H9 (cell line): ENCODE results near the gene LIF. TPM values are rescaled to one million over a fixed set of nuclear protein-coding genes. Genes with fewer than 3 reads are reported as not detected.

Source experiments
- DNase-seq: peaks from one replicate; pipeline ENCODE4 v3.0.0-alpha.2; 2017
- H2AFZ ChIP-seq: one replicate; pipeline ENCODE4 v1.6.1; 2013; ENCODE audit warnings: mild to moderate bottlenecking, low read length, control low read depth, moderate library complexity
- H2AK5ac ChIP-seq: 2 replicates; pipeline ENCODE4 v1.6.1; 2013; ENCODE audit warnings: low read length, control low read depth, mixed read lengths; ENCODE audit not compliant: insufficient read length
- H2BK120ac ChIP-seq: one replicate; pipeline ENCODE4 v1.6.1; 2013; ENCODE audit warnings: low read depth, mild to moderate bottlenecking, low read length, control low read depth, inconsistent platforms; ENCODE audit not compliant: poor library complexity, severe bottlenecking
- H2BK12ac ChIP-seq: 2 replicates; pipeline ENCODE4 v1.6.1; 2013; ENCODE audit warnings: low read length, control low read depth, mixed read lengths, low read depth; ENCODE audit not compliant: insufficient read length
- H2BK15ac ChIP-seq: 2 replicates; pipeline ENCODE4 v1.6.1; 2013; ENCODE audit warnings: low read depth, low read length, control low read depth
- H2BK20ac ChIP-seq: one replicate; pipeline ENCODE4 v1.6.1; 2013; ENCODE audit warnings: low read depth, mild to moderate bottlenecking, low read length, control low read depth, inconsistent platforms; ENCODE audit not compliant: poor library complexity, severe bottlenecking
- H2BK5ac ChIP-seq: 2 replicates; pipeline ENCODE4 v1.6.1; 2013; ENCODE audit warnings: low read length, control low read depth, mixed read lengths; ENCODE audit not compliant: insufficient read length
- H3K14ac ChIP-seq: 2 replicates; pipeline ENCODE4 v1.6.1; 2013; ENCODE audit warnings: low read length, control low read depth; ENCODE audit not compliant: insufficient read depth
- H3K18ac ChIP-seq: 2 replicates; pipeline ENCODE4 v1.6.1; 2013; ENCODE audit warnings: low read depth, mild to moderate bottlenecking, mixed read lengths, low read length, control low read depth; ENCODE audit not compliant: insufficient read length
- H3K23ac ChIP-seq: 2 replicates; pipeline ENCODE4 v1.6.1; 2013; ENCODE audit warnings: low read length, control low read depth, mixed read lengths, low read depth; ENCODE audit not compliant: insufficient read length
- H3K23me2 ChIP-seq: 2 replicates; pipeline ENCODE4 v1.6.1; 2013; ENCODE audit warnings: low read depth, mild to moderate bottlenecking, mixed read lengths, low read length, control low read depth; ENCODE audit not compliant: insufficient read length, poor library complexity, severe bottlenecking
- H3K27ac ChIP-seq: 2 replicates; pipeline ENCODE4 v1.5.1; 2013; ENCODE audit warnings: low read length, control low read depth, mixed read lengths, low read depth; ENCODE audit not compliant: insufficient read length
- H3K27me3 ChIP-seq: 2 replicates; pipeline ENCODE4 v1.6.1; 2013; ENCODE audit warnings: low read length, control low read depth, inconsistent platforms; ENCODE audit not compliant: insufficient read depth
- H3K4ac ChIP-seq: 2 replicates; pipeline ENCODE4 v1.6.1; 2013; ENCODE audit warnings: low read depth, mild to moderate bottlenecking, control low read depth, inconsistent platforms, low read length, moderate library complexity
- H3K4me1 ChIP-seq: 2 replicates; pipeline ENCODE4 v1.6.1; 2013; ENCODE audit warnings: low read length, control low read depth, inconsistent platforms; ENCODE audit not compliant: insufficient read depth
- H3K4me2 ChIP-seq: 2 replicates; pipeline ENCODE4 v1.6.1; 2013; ENCODE audit warnings: low read length, control low read depth, mixed read lengths; ENCODE audit not compliant: insufficient read length, insufficient read depth
- H3K56ac ChIP-seq: 2 replicates; pipeline ENCODE4 v1.6.1; 2013; ENCODE audit warnings: low read depth, mild to moderate bottlenecking, mixed read lengths, low read length, control low read depth; ENCODE audit not compliant: insufficient read length
- H3K79me1 ChIP-seq: 2 replicates; pipeline ENCODE4 v1.6.1; 2013; ENCODE audit warnings: low read depth, mild to moderate bottlenecking, moderate library complexity, low read length, control low read depth, inconsistent platforms; ENCODE audit not compliant: insufficient read depth, poor library complexity, severe bottlenecking
- H3K79me2 ChIP-seq: 2 replicates; pipeline ENCODE4 v1.6.1; 2013; ENCODE audit warnings: low read length, control low read depth, inconsistent platforms; ENCODE audit not compliant: insufficient read depth
- H3K9ac ChIP-seq: 2 replicates; pipeline ENCODE4 v1.6.1; 2013; ENCODE audit warnings: low read length, control low read depth, mixed read lengths; ENCODE audit not compliant: insufficient read length; ENCODE audit errors: extremely low read depth
- H3K9me3 ChIP-seq: one replicate; pipeline ENCODE4 v1.6.1; 2013; ENCODE audit warnings: low read depth, low read length, inconsistent platforms; ENCODE audit not compliant: control insufficient read depth
- H3T11ph ChIP-seq: one replicate; pipeline ENCODE4 v1.6.1; 2013; ENCODE audit warnings: mild to moderate bottlenecking, low read length, control low read depth, inconsistent platforms
- H4K20me1 ChIP-seq: one replicate; pipeline ENCODE4 v1.6.1; 2013; ENCODE audit not compliant: control insufficient read depth, insufficient read length, insufficient read depth
- H4K5ac ChIP-seq: 2 replicates; pipeline ENCODE4 v1.6.1; 2013; ENCODE audit warnings: low read depth, mild to moderate bottlenecking, mixed read lengths, low read length, control low read depth; ENCODE audit not compliant: insufficient read length
- H4K8ac ChIP-seq: replicated peaks from 2 replicates; pipeline ENCODE4 v1.6.1; 2013; ENCODE audit warnings: low read length, control low read depth, mixed read lengths, low read depth; ENCODE audit not compliant: insufficient read length
- H4K91ac ChIP-seq: 2 replicates; pipeline ENCODE4 v1.6.1; 2013; ENCODE audit warnings: low read depth, mild to moderate bottlenecking, moderate library complexity, mixed read lengths, low read length, control low read depth; ENCODE audit not compliant: insufficient read length
- H3K27ac Mint-ChIP-seq, 3 experiments: 2 replicates in 2 of 3; 3 replicates in 1 of 3; pipeline ENCODE4 v1.8.0; 2020 to 2021; ENCODE audit warnings: mixed read lengths in 3 of 3, mild to moderate bottlenecking in 1 of 3, moderate library complexity in 1 of 3
- H3K27me3 Mint-ChIP-seq: 2 replicates; pipeline ENCODE4 v1.8.0; 2021; ENCODE audit warnings: low read depth, mild to moderate bottlenecking, moderate library complexity, mixed read lengths
- H3K36me3 Mint-ChIP-seq, 3 experiments: 2 replicates in 2 of 3; 3 replicates in 1 of 3; pipeline ENCODE4 v1.8.0; 2020 to 2021; ENCODE audit warnings: low read depth in 3 of 3, mixed read lengths in 3 of 3; ENCODE audit not compliant: insufficient read depth in 1 of 3
- H3K4me1 Mint-ChIP-seq, 2 experiments: 2 replicates each; pipeline ENCODE4 v1.8.0; 2020; ENCODE audit warnings: mixed read lengths in 2 of 2
- H3K4me3 Mint-ChIP-seq, 2 experiments: 2 replicates in 1 of 2; 3 replicates in 1 of 2; pipeline ENCODE4 v1.8.0; 2020 to 2021; ENCODE audit warnings: mild to moderate bottlenecking in 2 of 2, mixed read lengths in 2 of 2, moderate library complexity in 1 of 2
- H3K9me3 Mint-ChIP-seq, 2 experiments: 2 replicates in 1 of 2; 3 replicates in 1 of 2; pipeline ENCODE4 v1.8.0; 2020; ENCODE audit warnings: mild to moderate bottlenecking in 2 of 2, mixed read lengths in 2 of 2, moderate library complexity in 1 of 2
- WGBS: extraction: QIAGEN DNeasy Blood & Tissue Kit; methylation state at CpG from one replicate; pipeline ENCODE4 v1.1.7; 2013; ENCODE audit warnings: missing lambda C conversion rate, low lambda C conversion rate, mixed read lengths; ENCODE audit not compliant: insufficient read length; ENCODE audit errors: extremely low coverage; 5-methylcytosine and 5-hydroxymethylcytosine counted together
- total RNA-seq: library from RNA; stranded (reverse); gene quantifications from 2 replicates; pipeline ENCODE4 v1.2.1, GENCODE V29; 2021
- TF ChIP-seq, protein P1 (sequence below): fragments of 200-600 bp; sonication (generic); conservative IDR thresholded peaks from 3 replicates; pipeline ENCODE4 v1.8.0; 2021; ENCODE audit warnings: antibody characterized with exemption, mild to moderate bottlenecking

The LIF gene
- total RNA-seq, 1 experiment from 2014 or later: 6.1 TPM

DNA sequence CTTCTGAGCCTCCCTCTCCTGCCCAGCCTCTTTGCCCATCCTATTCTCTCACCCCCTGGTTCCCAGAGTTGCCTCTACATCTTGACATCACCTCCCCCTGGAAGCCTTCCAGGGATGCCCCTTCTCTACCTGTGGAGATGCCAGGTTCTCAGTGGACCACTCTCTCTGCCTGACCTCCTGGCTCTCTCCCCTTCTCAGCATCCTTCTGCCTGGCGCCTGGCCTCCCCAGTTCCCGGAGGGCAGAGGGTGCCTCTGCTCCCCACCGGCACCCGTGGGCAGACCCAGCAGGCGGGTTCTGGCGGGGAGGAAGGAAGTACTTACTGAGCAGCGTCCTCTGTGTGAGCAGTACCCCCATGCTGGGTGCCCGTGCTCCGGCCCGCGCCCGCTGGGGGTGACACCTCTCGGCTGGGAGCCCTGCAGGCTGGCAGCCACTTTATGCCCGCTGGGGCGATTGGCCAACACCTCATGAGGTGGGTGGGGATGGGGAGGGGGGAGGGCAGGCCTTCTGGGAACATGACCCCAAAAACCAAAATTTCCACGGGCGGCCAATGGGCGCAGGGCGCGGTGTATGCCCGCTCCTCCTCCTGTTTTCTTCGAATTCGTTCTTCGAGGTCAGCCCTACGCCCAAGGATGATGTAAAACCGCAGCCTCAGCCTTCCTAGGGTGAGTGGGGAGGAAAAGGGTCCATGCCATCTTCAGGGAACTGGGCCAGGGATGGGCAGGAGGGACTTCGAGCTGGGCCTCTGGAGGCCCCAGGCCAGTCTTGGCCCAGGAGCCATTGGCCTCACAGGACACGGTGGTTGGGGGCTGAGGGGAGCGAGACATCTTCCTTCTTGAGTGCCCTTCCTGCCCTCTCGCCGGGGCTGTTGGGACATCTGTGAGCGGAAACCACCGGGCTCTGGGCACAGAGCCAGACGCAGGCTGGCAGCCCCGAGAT, 20.2 kb upstream of the LIF start, which contains the start of gene OSM:
OSM (minus strand) TSS at position 407 of the 937 bp plus-strand sequence; CDS start at position 355, 52 bp downstream.
- H3K4me3 Mint-ChIP-seq: no peak within 1 kb of the TSS
- Histone ChIP-seq H3K4me1 (no peaks in the 10 kb centered on the region), H4K20me1 (no peaks in the 10 kb centered on the region), H3K4ac (no peak within 1 kb of the TSS), H2BK5ac (no peak within 1 kb of the TSS), H3K23me2 (no peaks in the 10 kb centered on the region), H2BK120ac (no peak within 1 kb of the TSS), H3K79me2 (no peaks in the 10 kb centered on the region), H3K56ac (no peak within 1 kb of the TSS), H4K8ac (no peak within 1 kb of the TSS), H4K91ac (no peak within 1 kb of the TSS), H2BK12ac (no peak within 1 kb of the TSS), H2AK5ac (no peak within 1 kb of the TSS), H3K27me3 (no peaks in the 10 kb centered on the region; the same call in 1 of the 2 replicates), H3K23ac (no peak within 1 kb of the TSS), H4K5ac (no peak within 1 kb of the TSS), H3K27ac (no peak within 1 kb of the TSS), H3K14ac (no peak within 1 kb of the TSS; the same call in 1 of the 2 replicates), H2AFZ (no peak within 1 kb of the TSS), H2BK20ac (no peak within 1 kb of the TSS), H2BK15ac (no peak within 1 kb of the TSS), H3K9ac (no peak within 1 kb of the TSS), H3K18ac (no peak within 1 kb of the TSS), H3K9me3 (no peaks in the 10 kb centered on the region), H3K79me1 (no peaks in the 10 kb centered on the region), H3K4me2 (no peak within 1 kb of the TSS), H3T11ph (no peak within 1 kb of the TSS)
- TF ChIP-seq, protein P1, sequence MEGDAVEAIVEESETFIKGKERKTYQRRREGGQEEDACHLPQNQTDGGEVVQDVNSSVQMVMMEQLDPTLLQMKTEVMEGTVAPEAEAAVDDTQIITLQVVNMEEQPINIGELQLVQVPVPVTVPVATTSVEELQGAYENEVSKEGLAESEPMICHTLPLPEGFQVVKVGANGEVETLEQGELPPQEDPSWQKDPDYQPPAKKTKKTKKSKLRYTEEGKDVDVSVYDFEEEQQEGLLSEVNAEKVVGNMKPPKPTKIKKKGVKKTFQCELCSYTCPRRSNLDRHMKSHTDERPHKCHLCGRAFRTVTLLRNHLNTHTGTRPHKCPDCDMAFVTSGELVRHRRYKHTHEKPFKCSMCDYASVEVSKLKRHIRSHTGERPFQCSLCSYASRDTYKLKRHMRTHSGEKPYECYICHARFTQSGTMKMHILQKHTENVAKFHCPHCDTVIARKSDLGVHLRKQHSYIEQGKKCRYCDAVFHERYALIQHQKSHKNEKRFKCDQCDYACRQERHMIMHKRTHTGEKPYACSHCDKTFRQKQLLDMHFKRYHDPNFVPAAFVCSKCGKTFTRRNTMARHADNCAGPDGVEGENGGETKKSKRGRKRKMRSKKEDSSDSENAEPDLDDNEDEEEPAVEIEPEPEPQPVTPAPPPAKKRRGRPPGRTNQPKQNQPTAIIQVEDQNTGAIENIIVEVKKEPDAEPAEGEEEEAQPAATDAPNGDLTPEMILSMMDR: no peak
- peaks cover 8% of the 10 kb centered on the region for H3K27me3 Mint-ChIP-seq
- H3K4me1 Mint-ChIP-seq: peaks cover 4 to 14% of the 10 kb centered on the region in 2 experiments
- H3K36me3 Mint-ChIP-seq: no peaks in the 10 kb centered on the region
- H3K9me3 Mint-ChIP-seq: no peaks in the 10 kb centered on the region
- DNase-seq: no peak
- no peak within 1 kb of the TSS for H3K27ac Mint-ChIP-seq
- no CpG with 5 or more reads among the region's 35 CpGs for WGBS
